Osteocyte (in vitro differentiated cells): ENCODE results near the gene EXTL2. TPM values are rescaled to one million over a fixed set of nuclear protein-coding genes. Genes with fewer than 3 reads are reported as not detected.

Source experiments
- DNase-seq: peaks from one replicate; pipeline ENCODE4 v3.0.0; 2021; ENCODE audit warnings: mixed read lengths; ENCODE audit not compliant: unreplicated experiment; ENCODE audit errors: extremely low spot score
- H3K27ac Mint-ChIP-seq: one replicate; pipeline ENCODE4 v1.8.0; 2021; ENCODE audit warnings: mild to moderate bottlenecking, mixed read lengths; ENCODE audit not compliant: unreplicated experiment
- H3K27me3 Mint-ChIP-seq: one replicate; pipeline ENCODE4 v1.8.0; 2021; ENCODE audit warnings: mixed read lengths; ENCODE audit not compliant: unreplicated experiment
- H3K36me3 Mint-ChIP-seq: one replicate; pipeline ENCODE4 v1.8.0; 2021; ENCODE audit warnings: mixed read lengths; ENCODE audit not compliant: unreplicated experiment
- H3K4me1 Mint-ChIP-seq: one replicate; pipeline ENCODE4 v1.8.0; 2021; ENCODE audit warnings: mixed read lengths; ENCODE audit not compliant: unreplicated experiment
- H3K4me3 Mint-ChIP-seq: one replicate; pipeline ENCODE4 v1.8.0; 2021; ENCODE audit warnings: mild to moderate bottlenecking, moderate library complexity, mixed read lengths; ENCODE audit not compliant: unreplicated experiment
- H3K9me3 Mint-ChIP-seq: one replicate; pipeline ENCODE4 v1.8.0; 2021; ENCODE audit warnings: mixed read lengths; ENCODE audit not compliant: unreplicated experiment
- CTCF ChIP-seq: fragments of 200-600 bp; sonication (generic); IDR thresholded peaks from 2 replicates; pipeline ENCODE4 v1.5.0; 2021; ENCODE audit warnings: antibody characterized with exemption, mild to moderate bottlenecking, moderate library complexity
- total RNA-seq: library from RNA; stranded (reverse); gene quantifications from 2 replicates; pipeline ENCODE4 v1.2.1, GENCODE V29; 2021

Gene EXTL2
- total RNA-seq, 1 donor from 2014 or later: 33.6 TPM

DNA sequence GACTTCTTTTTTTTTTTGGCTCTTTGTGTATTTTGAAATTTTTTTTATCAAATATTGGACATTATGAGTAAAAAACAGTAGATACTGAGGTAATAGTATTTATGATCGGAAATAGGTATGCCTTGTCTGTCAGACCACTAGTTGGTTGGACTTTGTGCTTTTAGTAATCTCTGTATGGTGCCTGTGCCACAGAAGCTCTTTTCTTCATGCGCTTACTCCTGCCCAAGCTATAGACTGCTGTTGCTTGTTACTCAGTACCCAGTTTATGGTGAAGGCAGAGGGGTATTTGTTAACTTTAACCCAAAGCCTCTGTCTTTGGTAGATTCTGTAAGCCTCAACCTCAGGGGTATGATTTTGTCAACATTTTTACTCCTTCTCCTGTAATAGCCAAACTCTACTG lies 9.9 kb upstream of the EXTL2 start:
- peaks cover 55% of the 10 kb centered on the region for H3K36me3 Mint-ChIP-seq
- no peaks in the 10 kb centered on the region for H3K4me1 Mint-ChIP-seq
- H3K27me3 Mint-ChIP-seq: no peaks in the 10 kb centered on the region
- peaks cover 7% of the 10 kb centered on the region for H3K9me3 Mint-ChIP-seq
- no peak overlapping the region for H3K4me3 Mint-ChIP-seq
- no peak for TF ChIP-seq CTCF
- no peak for DNase-seq
- no peak overlapping the region for H3K27ac Mint-ChIP-seq

DNA sequence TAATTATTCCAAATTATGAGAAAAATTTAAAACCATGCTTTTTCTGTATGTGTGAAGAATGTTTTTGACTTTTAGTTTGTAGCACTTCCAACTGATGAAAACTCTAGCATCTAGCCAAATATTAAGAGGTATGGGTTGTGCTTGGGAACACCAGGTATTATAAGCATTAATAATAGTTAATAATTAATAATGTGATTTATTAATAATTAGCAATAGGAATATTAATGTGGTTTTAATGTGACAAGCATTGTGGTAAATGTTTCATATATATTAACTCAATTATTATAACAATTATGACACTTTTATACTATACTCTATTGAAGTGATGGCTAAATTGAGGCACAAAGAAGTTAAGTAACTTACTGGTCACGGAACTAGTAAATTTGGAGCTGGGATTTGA lies 9.1 kb upstream of the EXTL2 start:
- no peaks in the 10 kb centered on the region for H3K4me1 Mint-ChIP-seq
- H3K36me3 Mint-ChIP-seq: peaks cover 59% of the 10 kb centered on the region
- no peak for DNase-seq
- no peak for TF ChIP-seq CTCF
- no peaks in the 10 kb centered on the region for H3K27me3 Mint-ChIP-seq
- H3K4me3 Mint-ChIP-seq: no peak overlapping the region
- H3K27ac Mint-ChIP-seq: no peak overlapping the region
- peaks cover 7% of the 10 kb centered on the region for H3K9me3 Mint-ChIP-seq

- no peak overlapping the region for H3K27ac Mint-ChIP-seq
- peaks cover 7% of the 10 kb centered on the region for H3K9me3 Mint-ChIP-seq
Observed at GRCh38 chr1:100902365-100902764, 7.7 kb upstream of the EXTL2 start.

DNA sequence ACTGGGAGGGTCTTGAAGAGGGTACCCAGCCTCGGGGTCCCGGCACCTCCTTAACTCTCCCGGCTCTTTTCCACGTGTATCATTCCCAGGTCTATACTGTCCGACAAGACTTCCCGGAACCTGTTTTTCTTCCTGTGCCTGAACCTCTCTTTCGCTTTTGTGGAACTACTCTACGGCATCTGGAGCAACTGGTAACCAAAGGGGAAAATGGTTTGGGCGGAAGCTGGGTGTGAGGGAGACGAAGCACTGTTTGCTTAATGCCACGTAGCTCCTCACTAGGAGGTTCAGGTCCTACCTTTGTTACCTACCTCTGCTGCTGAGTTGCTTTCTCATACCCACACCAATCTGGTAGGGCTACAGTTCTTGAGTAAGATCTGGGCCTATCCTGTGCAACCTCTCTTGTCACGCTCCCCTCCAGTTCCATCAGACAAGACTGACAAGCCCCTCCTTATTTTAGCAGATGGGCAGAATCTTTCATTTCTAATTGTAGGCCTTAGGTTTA lies 1.9 kb upstream of the EXTL2 start:
- Mint-ChIP-seq H3K4me1 (peaks cover 38% of the 10 kb centered on the region), H3K27me3 (no peaks in the 10 kb centered on the region), H3K4me3 (peak overlapping the region; percentile 100), H3K36me3 (peaks cover 18% of the 10 kb centered on the region), H3K27ac (peak overlapping the region; percentile 97), H3K9me3 (no peaks in the 10 kb centered on the region)
- no peak for DNase-seq
- no peak for TF ChIP-seq CTCF

More at GRCh38 chr1:100902365-100902764, 7.7 kb upstream of the EXTL2 start:
- no peaks in the 10 kb centered on the region for H3K27me3 Mint-ChIP-seq
- no peak for TF ChIP-seq CTCF
- peaks cover 50% of the 10 kb centered on the region for H3K36me3 Mint-ChIP-seq
- H3K4me1 Mint-ChIP-seq: peaks cover 9% of the 10 kb centered on the region
- no peak for DNase-seq
- H3K4me3 Mint-ChIP-seq: no peak overlapping the region

GRCh38 chr1:100895540-100896480 lies 1.2 kb upstream of the EXTL2 start, which contains the start of gene SLC30A7:
Gene SLC30A7, plus strand, starts transcription at chr1:100896090. Its CDS starts 173 bp downstream, at chr1:100896263.
- Mint-ChIP-seq H3K4me1 (peaks cover 38% of the 10 kb centered on the region), H3K36me3 (peaks cover 16% of the 10 kb centered on the region), H3K9me3 (no peaks in the 10 kb centered on the region), H3K4me3 (peak within 1 kb of the TSS; percentile 100), H3K27ac (peak within 1 kb of the TSS; percentile 97), H3K27me3 (no peaks in the 10 kb centered on the region)
- peak; percentile 97 for DNase-seq
- no peak for TF ChIP-seq CTCF
